Measurements from ENCODE around the gene GSTM5. TPM values are rescaled to one million over a fixed set of nuclear protein-coding genes. Genes with fewer than 3 reads are reported as not detected.
"Not testable (repeated sequence)": the region's sequence is repeated elsewhere in the genome, so short reads cannot be mapped to it uniquely, and the experiment has no call there.

GSTM5 gene
- total RNA-seq, 6 experiments from 2014 or later: 0.19 to 0.54 (median 0.31) TPM; not detected in 1

- intact Hi-C loops (cut with DNase I): no loop called here
- Histone ChIP-seq H3K4me3 (no peak overlapping the region), H3K27me3 (no peaks in the 10 kb centered on the region), H3K36me3 (no peaks in the 10 kb centered on the region), H3K9me3 (no peaks in the 10 kb centered on the region), H3K27ac (no peak overlapping the region), H3K4me1 (no peaks in the 10 kb centered on the region)
- TF ChIP-seq POLR2A (IDR thresholded peaks at IDR 0.05): no peak
- no peak for TF ChIP-seq CTCF (IDR thresholded peaks at IDR 0.05)
- ATAC-seq: no peak
- 96% methylated on average over 17 of the region's 22 CpGs for WGBS (ENCODE audit: insufficient coverage, low coverage, low lambda C conversion rate, missing lambda C conversion rate)
- no peak for DNase-seq
Measured at GRCh38 chr1:109669246-109669948, 42.7 kb upstream of the GSTM5 start.

DNA sequence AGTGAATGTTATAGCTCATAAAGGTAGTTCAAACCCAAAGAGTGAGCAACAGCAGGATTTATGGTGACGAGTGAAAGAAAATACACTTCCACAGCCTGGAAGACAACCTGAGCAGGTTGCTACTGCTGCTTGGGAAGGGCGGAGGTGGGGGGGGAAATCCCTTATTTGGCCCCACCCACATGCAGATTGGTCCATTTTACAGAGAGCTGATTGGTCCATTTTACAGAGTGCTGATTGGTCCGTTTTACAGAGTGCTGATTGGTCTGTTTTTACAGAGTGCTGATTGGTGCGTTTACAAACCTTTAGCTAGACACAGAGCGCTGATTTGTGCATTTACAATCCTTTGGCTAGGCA lies 42.1 kb upstream of the GSTM5 start:
- DNase-seq; intact Hi-C loops (cut with DNase I); H3K27me3 ChIP-seq; H3K9me3 ChIP-seq; H3K27ac ChIP-seq; H3K4me3 ChIP-seq; H3K36me3 ChIP-seq; ATAC-seq; H3K4me1 ChIP-seq: not testable (repeated sequence)
- 17% methylated on average over 1 of the region's 5 CpGs for WGBS (ENCODE audit: insufficient coverage, low coverage, low lambda C conversion rate, missing lambda C conversion rate)

DNA sequence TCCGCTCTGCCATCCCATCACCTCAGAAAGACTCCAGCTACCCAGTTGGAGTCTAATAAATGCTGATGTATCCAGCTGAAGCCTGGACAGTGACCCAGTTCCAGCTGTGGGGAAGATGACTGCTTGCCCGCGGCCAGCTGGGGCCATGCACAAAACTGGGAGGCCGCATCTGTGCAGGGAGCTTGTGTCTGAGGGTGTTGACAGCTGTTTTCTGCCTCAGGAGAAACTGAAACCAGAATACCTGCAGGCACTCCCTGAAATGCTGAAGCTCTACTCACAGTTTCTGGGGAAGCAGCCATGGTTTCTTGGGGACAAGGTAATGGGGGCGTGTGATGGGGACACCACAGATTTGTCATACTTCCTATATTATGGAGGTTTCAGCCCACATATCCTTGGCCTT lies 41.0 kb upstream of the GSTM5 start:
- ATAC-seq (no peak), DNase-seq (no peak)
- Histone ChIP-seq H3K27ac (no peak overlapping the region), H3K36me3 (no peaks in the 10 kb centered on the region), H3K9me3 (no peaks in the 10 kb centered on the region), H3K4me3 (no peak overlapping the region), H3K4me1 (no peaks in the 10 kb centered on the region), H3K27me3 (no peaks in the 10 kb centered on the region)
- intact Hi-C loops (cut with DNase I): no loop called here
- TF ChIP-seq CTCF (IDR thresholded peaks at IDR 0.05): no peak
- no peak for TF ChIP-seq POLR2A (IDR thresholded peaks at IDR 0.05)
- 100% methylated on average over 3 of the region's 5 CpGs for WGBS (ENCODE audit: insufficient coverage, low coverage, low lambda C conversion rate, missing lambda C conversion rate)

DNA sequence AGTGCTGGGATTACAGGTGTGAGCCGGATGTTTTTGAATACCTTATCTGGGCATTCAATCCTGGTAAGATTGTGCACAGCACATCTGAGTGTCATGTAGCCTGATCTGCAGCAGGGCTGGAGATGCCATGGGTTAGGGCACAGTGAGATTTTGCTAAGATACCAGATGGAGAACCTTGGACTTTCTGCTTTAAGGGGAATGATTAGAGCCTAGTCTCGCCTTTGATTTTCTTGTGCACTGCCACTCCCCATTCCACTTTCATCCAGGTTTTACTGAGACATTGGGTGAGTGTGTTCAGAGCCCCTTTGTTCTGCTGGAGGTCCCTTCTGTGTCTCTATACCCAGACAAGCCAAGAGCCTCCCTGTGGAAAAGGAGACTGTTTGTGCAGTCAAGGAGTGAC lies 38.2 kb upstream of the GSTM5 start:
- H3K27ac ChIP-seq; ATAC-seq; H3K4me3 ChIP-seq; DNase-seq; H3K36me3 ChIP-seq; H3K27me3 ChIP-seq; intact Hi-C loops (cut with DNase I); H3K4me1 ChIP-seq; H3K9me3 ChIP-seq: not testable (repeated sequence)
- 86% methylated on average over 1 of the region's 2 CpGs for WGBS (ENCODE audit: insufficient coverage, low coverage, low lambda C conversion rate, missing lambda C conversion rate)

- 78% methylated on average over 2 of the region's 3 CpGs for WGBS (ENCODE audit: insufficient coverage, low coverage, low lambda C conversion rate, missing lambda C conversion rate)
- H3K4me3 ChIP-seq; ATAC-seq; H3K27ac ChIP-seq; H3K9me3 ChIP-seq; H3K27me3 ChIP-seq; H3K36me3 ChIP-seq; intact Hi-C loops (cut with DNase I); DNase-seq; H3K4me1 ChIP-seq: not testable (repeated sequence)
Measured at GRCh38 chr1:109676683-109677381, 35.2 kb upstream of the GSTM5 start.

DNA sequence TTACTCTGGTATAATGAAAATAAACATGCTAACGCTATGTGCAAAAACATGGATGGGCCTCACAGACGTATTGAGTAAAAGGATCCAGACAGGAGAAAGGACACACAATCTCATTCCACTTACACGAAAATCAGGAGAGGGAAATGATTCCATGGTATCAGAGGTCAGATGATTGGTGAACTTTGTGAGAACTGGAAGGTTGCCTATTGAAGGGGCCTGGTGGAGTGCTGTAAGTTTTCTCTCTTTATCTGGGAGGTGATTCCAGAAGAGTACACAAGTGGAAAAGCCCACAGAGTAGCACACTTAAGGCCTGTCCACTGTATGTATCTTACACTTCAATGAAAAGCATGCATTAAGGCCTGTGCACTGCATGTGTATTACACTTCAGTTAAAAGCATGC lies 34.6 kb upstream of the GSTM5 start:
- WGBS (ENCODE audit: insufficient coverage, low coverage, low lambda C conversion rate, missing lambda C conversion rate): 57% methylated on average over 3 of the region's 3 CpGs
- no peak for DNase-seq
- ATAC-seq: peak in 2 of 4 donors; percentile 52 to 75
- Histone ChIP-seq H3K36me3 (no peaks in the 10 kb centered on the region), H3K27me3 (no peaks in the 10 kb centered on the region), H3K4me1 (no peaks in the 10 kb centered on the region), H3K27ac (no peak overlapping the region), H3K4me3 (no peak overlapping the region), H3K9me3 (no peaks in the 10 kb centered on the region)
- intact Hi-C loops (cut with DNase I): no loop called here
- no peak for TF ChIP-seq POLR2A (IDR thresholded peaks at IDR 0.05)

- WGBS (ENCODE audit: insufficient coverage, low coverage, low lambda C conversion rate, missing lambda C conversion rate): 72% methylated on average over 2 of the region's 2 CpGs
- H3K4me3 ChIP-seq; H3K9me3 ChIP-seq; intact Hi-C loops (cut with DNase I); H3K4me1 ChIP-seq; H3K27ac ChIP-seq; DNase-seq; H3K27me3 ChIP-seq; ATAC-seq; H3K36me3 ChIP-seq: not testable (repeated sequence)
Measured at GRCh38 chr1:109678637-109679036, 33.4 kb upstream of the GSTM5 start.

DNA sequence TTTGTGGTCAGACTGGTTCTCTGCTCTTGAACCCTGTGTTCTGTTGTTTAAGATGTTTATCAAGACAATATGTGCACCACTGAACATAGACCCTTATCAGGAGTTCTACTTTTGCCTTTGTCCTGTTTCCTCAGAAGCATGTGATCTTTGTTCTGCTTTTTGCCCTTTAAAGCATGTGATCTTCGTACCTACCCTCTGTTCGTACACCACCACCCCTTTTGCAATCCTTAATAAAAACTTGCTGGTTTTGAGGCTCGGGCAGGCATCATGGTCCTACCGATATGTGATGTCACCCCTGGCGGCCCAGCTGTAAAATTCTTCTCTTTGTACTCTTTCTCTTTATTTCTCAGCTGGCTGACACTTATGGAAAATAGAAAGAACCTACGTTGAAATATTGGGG lies 27.3 kb upstream of the GSTM5 start:
- WGBS (ENCODE audit: insufficient coverage, low coverage, low lambda C conversion rate, missing lambda C conversion rate): 16% methylated on average over 5 of the region's 6 CpGs
- intact Hi-C loops (cut with DNase I); H3K9me3 ChIP-seq; ATAC-seq; H3K27me3 ChIP-seq; H3K4me3 ChIP-seq; H3K36me3 ChIP-seq; DNase-seq; H3K4me1 ChIP-seq; H3K27ac ChIP-seq: not testable (repeated sequence)

DNA sequence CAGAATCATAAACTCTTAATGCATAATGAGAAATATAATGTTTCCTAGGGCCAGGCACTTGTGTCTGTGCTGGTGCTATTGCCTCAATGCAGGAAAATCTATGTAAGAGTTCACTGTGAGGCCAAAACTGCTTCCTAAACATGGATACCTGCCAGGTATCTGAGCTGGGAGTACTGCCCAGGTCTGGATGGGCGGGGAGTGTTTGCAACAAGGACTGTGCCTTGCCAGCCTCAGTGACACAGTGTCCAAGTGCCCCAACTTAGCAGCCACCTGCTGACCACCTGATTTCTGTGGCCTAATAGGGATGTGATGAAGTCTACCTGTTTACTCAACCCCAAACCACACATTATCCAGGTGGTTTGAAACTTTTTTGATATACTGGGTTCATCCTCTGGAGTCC lies 26.7 kb upstream of the GSTM5 start:
- H3K27ac ChIP-seq; intact Hi-C loops (cut with DNase I); H3K9me3 ChIP-seq; H3K4me3 ChIP-seq; H3K4me1 ChIP-seq; H3K27me3 ChIP-seq; H3K36me3 ChIP-seq: not testable (repeated sequence)
- ATAC-seq (peak in 2 of 4 donors; percentile 69 to 70), DNase-seq (peak in 1 of 3 donors; percentile 54)
- no CpG with 5 or more reads among the region's 1 CpG for WGBS (ENCODE audit: insufficient coverage, low coverage, low lambda C conversion rate, missing lambda C conversion rate)

Measured in right lobe of liver (tissue), 6 donors.